Neural progenitor cell (in vitro differentiated cells): ENCODE measurements around the gene RITA1.

Experiments used
- EZH2 ChIP-seq: fragments of 200-600 bp; sonication (generic); IDR thresholded peaks from 2 replicates; pipeline ENCODE4 v1.6.1; 2017; ENCODE audit warnings: antibody characterized with exemption, mild to moderate bottlenecking, moderate library complexity
- TF ChIP-seq, protein P1 (sequence below): fragments of 200-600 bp; sonication (generic); IDR thresholded peaks from 2 replicates; pipeline ENCODE4 v1.5.1; 2017; ENCODE audit warnings: antibody characterized with exemption, mild to moderate bottlenecking

DNA sequence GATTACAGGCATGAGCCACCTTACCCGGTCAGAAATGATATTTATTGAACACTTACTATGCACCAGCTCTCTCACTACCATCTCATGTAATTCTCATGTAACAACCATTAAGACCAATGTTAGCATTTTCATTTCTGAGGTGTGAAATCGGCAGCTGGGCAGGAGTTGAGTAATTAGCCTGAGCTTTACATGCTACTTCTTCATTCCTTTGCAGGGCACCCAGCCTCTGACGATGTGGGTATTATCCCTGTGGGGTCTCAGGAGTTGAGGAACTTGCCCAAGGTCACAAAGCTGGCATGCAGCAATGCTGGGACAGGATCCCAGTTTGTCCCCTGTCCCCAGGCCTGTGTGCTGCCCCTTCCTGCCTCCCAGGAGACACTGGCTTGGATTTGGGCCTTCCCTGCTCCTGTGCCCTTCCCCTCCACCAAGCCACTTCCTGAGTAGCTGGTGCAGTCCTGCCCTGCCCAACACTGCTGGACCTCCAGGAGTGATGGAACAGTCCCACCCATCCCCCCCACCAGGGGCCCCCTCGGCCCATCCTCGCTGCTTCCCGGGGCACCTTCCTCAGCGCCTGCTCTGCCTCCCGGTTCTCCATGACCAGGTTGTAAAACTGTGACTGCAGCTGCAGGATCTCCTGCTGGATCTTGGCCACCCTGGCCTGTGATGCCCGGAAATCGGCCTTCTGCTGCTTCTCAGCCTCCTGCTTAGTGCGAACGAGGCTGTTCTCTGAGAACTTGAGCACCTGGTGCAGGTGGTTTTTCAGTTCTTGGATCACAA lies 14.7 kb downstream of the RITA1 start:
- TF ChIP-seq, protein P1, sequence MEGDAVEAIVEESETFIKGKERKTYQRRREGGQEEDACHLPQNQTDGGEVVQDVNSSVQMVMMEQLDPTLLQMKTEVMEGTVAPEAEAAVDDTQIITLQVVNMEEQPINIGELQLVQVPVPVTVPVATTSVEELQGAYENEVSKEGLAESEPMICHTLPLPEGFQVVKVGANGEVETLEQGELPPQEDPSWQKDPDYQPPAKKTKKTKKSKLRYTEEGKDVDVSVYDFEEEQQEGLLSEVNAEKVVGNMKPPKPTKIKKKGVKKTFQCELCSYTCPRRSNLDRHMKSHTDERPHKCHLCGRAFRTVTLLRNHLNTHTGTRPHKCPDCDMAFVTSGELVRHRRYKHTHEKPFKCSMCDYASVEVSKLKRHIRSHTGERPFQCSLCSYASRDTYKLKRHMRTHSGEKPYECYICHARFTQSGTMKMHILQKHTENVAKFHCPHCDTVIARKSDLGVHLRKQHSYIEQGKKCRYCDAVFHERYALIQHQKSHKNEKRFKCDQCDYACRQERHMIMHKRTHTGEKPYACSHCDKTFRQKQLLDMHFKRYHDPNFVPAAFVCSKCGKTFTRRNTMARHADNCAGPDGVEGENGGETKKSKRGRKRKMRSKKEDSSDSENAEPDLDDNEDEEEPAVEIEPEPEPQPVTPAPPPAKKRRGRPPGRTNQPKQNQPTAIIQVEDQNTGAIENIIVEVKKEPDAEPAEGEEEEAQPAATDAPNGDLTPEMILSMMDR = no peak
- TF ChIP-seq EZH2 = no peak
